Natural killer cell (primary cell): ENCODE data around the gene ANKLE1. TPM values are rescaled to one million over a fixed set of nuclear protein-coding genes. Genes with fewer than 3 reads are reported as not detected.

Source experiments
- ATAC-seq, 3 donors: fragments of 150-1000 bp in 2 of 3; fragments of 200-7000 bp in 1 of 3; cut with Tn5 transposase; 1 replicate in 1 of 3; 2 replicates in 2 of 3; pipeline ENCODE4 v1.10.0; 2021; ENCODE audit warnings: mild to moderate bottlenecking in 2 of 3, moderate library complexity in 2 of 3
- DNase-seq, 2 donors: peaks; one replicate each; pipeline versions ENCODE4 v3.0.0 to v3.0.0-alpha.2; 2013 to 2021; ENCODE audit warnings: mixed read lengths in 1 of 2
- H3K27ac ChIP-seq: one replicate; pipeline ENCODE4 v1.5.1; 2013; ENCODE audit warnings: mild to moderate bottlenecking, low read length
- H3K27me3 ChIP-seq: one replicate; pipeline ENCODE4 v1.6.1; 2013; ENCODE audit warnings: low read length; ENCODE audit not compliant: control insufficient read depth, insufficient read depth
- H3K36me3 ChIP-seq: one replicate; pipeline ENCODE4 v1.6.1; 2013; ENCODE audit warnings: low read length; ENCODE audit not compliant: control insufficient read depth, insufficient read depth
- H3K4me1 ChIP-seq: one replicate; pipeline ENCODE4 v1.6.1; 2013; ENCODE audit warnings: low read length; ENCODE audit not compliant: control insufficient read depth, insufficient read depth
- H3K4me3 ChIP-seq: one replicate; pipeline ENCODE4 v1.5.1; 2013; ENCODE audit warnings: low read length
- H3K9me3 ChIP-seq: one replicate; pipeline ENCODE4 v1.6.1; 2013; ENCODE audit warnings: low read length; ENCODE audit not compliant: control insufficient read depth, insufficient read depth
- H3K27ac Mint-ChIP-seq, 2 donors: one replicate each; pipeline ENCODE4 v1.8.0; 2022; ENCODE audit warnings: mild to moderate bottlenecking in 2 of 2, mixed read lengths in 2 of 2, moderate library complexity in 1 of 2
- H3K27me3 Mint-ChIP-seq, 2 donors: one replicate each; pipeline ENCODE4 v1.8.0; 2022; ENCODE audit warnings: low read depth in 2 of 2, mixed read lengths in 2 of 2
- H3K36me3 Mint-ChIP-seq: one replicate; pipeline ENCODE4 v1.8.0; 2022; ENCODE audit warnings: mixed read lengths
- H3K4me1 Mint-ChIP-seq, 2 donors: one replicate each; pipeline ENCODE4 v1.8.0; 2022; ENCODE audit warnings: mixed read lengths in 2 of 2
- H3K4me3 Mint-ChIP-seq: one replicate; pipeline ENCODE4 v1.8.0; 2022; ENCODE audit warnings: mild to moderate bottlenecking, moderate library complexity, mixed read lengths
- H3K9me3 Mint-ChIP-seq, 2 donors: one replicate each; pipeline ENCODE4 v1.8.0; 2022; ENCODE audit warnings: mixed read lengths in 2 of 2
- CTCF ChIP-seq: fragments of 200-600 bp; IDR thresholded peaks from one replicate; pipeline ENCODE4 v1.8.0; 2022; ENCODE audit warnings: antibody characterized with exemption
- WGBS: methylation state at CpG from one replicate; pipeline ENCODE4 v1.1.7; 2013; ENCODE audit warnings: missing lambda C conversion rate; ENCODE audit not compliant: insufficient coverage; 5-methylcytosine and 5-hydroxymethylcytosine counted together
- intact Hi-C: fragments of 100-400 bp; cut with micrococcal nuclease; formaldehyde crosslinking; loops from one replicate; pipeline ENCODE4 v1.14.2; 2022
- total RNA-seq, 4 donors: library from RNA; stranded (reverse); fragments of 120-200 nt in 1 of 4; gene quantifications; one replicate each; pipeline versions ENCODE4 v1.2.3 to v1.2.4, GENCODE V29; 2013 to 2022

Gene ANKLE1
- total RNA-seq, 3 donors from 2014 or later (not counting 1 experiment from before 2014, with no cell fraction given), result 1.3 to 3.6 (median 2.0) TPM

- intact Hi-C loops, result no loop called here
- 75% methylated on average over 8 of the region's 8 CpGs for WGBS
- H3K4me1 Mint-ChIP-seq, result peaks cover 0 to 21% of the 10 kb centered on the region in 2 donors
- H3K4me3 ChIP-seq, result no peak overlapping the region
- TF ChIP-seq CTCF, result no peak
- peak overlapping the region; percentile 18 for H3K4me3 Mint-ChIP-seq
- H3K4me1 ChIP-seq, result peaks cover 19% of the 10 kb centered on the region
- no peaks in the 10 kb centered on the region for H3K36me3 Mint-ChIP-seq
- no peaks in the 10 kb centered on the region for H3K36me3 ChIP-seq
- H3K27ac ChIP-seq, result no peak overlapping the region
- ATAC-seq, result no peak
- no peaks in the 10 kb centered on the region for H3K9me3 ChIP-seq
- DNase-seq, result no peak
- no peaks in the 10 kb centered on the region for H3K27me3 ChIP-seq
- H3K27ac Mint-ChIP-seq, result no peak overlapping the region
- no peaks in the 10 kb centered on the region for H3K9me3 Mint-ChIP-seq
- no peaks in the 10 kb centered on the region for H3K27me3 Mint-ChIP-seq
Measured at GRCh38 chr19:17242431-17243208, 39.1 kb upstream of the ANKLE1 start.

GRCh38 chr19:17243211-17243829 is 38.4 kb upstream of the ANKLE1 start:
- 91% methylated on average over 8 of the region's 8 CpGs for WGBS
- H3K27ac Mint-ChIP-seq, result no peak overlapping the region
- no peaks in the 10 kb centered on the region for H3K27me3 ChIP-seq
- no peaks in the 10 kb centered on the region for H3K36me3 ChIP-seq
- intact Hi-C loops, result no loop called here
- DNase-seq, result no peak
- H3K4me3 ChIP-seq, result no peak overlapping the region
- peak overlapping the region; percentile 21 for H3K4me3 Mint-ChIP-seq
- H3K27me3 Mint-ChIP-seq, result no peaks in the 10 kb centered on the region
- no peak overlapping the region for H3K27ac ChIP-seq
- TF ChIP-seq CTCF, result no peak
- H3K9me3 ChIP-seq, result no peaks in the 10 kb centered on the region
- no peak for ATAC-seq
- H3K36me3 Mint-ChIP-seq, result no peaks in the 10 kb centered on the region
- no peaks in the 10 kb centered on the region for H3K9me3 Mint-ChIP-seq
- peaks cover 19% of the 10 kb centered on the region for H3K4me1 ChIP-seq
- H3K4me1 Mint-ChIP-seq, result peaks cover 0 to 21% of the 10 kb centered on the region in 2 donors

GRCh38 chr19:17243830-17244617 is 37.7 kb upstream of the ANKLE1 start:
- H3K27ac ChIP-seq, result no peak overlapping the region

More at GRCh38 chr19:17243830-17244617, 37.7 kb upstream of the ANKLE1 start:
- no peaks in the 10 kb centered on the region for H3K9me3 ChIP-seq
- H3K27ac Mint-ChIP-seq, result no peak overlapping the region
- H3K4me3 Mint-ChIP-seq, result peak overlapping the region; percentile 35
- H3K9me3 Mint-ChIP-seq, result no peaks in the 10 kb centered on the region
- no peaks in the 10 kb centered on the region for H3K27me3 ChIP-seq
- DNase-seq (no peak), ATAC-seq (no peak)
- H3K4me1 ChIP-seq, result peaks cover 19% of the 10 kb centered on the region
- TF ChIP-seq CTCF, result no peak
- no peaks in the 10 kb centered on the region for H3K36me3 Mint-ChIP-seq
- no peaks in the 10 kb centered on the region for H3K27me3 Mint-ChIP-seq
- no peak overlapping the region for H3K4me3 ChIP-seq
- 79% methylated on average over 51 of the region's 52 CpGs for WGBS
- H3K36me3 ChIP-seq, result no peaks in the 10 kb centered on the region
- intact Hi-C loops, result no loop called here
- peaks cover 0 to 21% of the 10 kb centered on the region in 2 donors for H3K4me1 Mint-ChIP-seq
